ENCODE measurements around the gene ANKRD23.

DNA sequence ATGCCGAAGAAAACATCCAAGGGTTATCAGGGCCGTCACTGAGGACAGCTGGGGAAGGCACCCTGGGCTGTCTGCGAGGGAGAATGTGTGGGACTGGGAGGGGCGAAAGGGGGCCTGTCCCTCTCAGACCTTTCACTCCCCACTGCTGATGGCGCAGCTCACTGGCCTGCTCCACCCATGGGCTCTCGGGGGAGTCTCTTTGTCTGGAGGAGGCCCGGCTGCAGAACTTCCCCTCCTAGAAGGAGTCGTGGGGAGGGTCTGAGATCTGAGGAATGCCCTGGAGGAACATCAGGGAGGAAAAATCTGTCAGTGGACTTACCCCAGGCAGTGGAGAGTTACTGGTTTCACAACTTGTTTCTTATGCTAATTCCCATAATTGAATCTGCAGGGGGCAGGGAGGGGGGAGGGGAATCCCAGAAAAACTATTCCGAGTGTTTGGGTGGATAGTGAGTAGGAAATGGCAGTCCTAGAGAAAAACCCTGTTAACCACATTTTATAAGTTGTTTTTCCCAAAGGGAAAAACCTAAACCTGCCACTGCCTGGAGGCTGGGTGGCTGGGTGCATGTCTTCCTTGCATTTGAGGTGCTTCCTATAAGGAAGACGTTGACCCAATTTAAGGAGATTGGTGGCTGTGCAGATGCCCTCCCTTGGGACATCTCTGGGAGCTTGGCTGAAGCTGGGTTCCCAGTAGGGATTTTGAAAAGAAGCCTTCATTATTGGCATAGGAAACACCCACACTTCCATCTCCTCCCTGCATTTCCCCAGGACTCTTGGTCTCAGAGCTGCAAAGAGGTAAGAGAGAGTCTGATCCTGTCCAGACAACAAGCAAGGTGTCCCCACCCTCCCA lies 37.8 kb upstream of the ANKRD23 start:
- TF ChIP-seq GATA2 (IDR thresholded peaks at IDR 0.05; ENCODE audit: low read depth, low read length), result no peak
- no peak for TF ChIP-seq GATA3 (IDR thresholded peaks at IDR 0.05; ENCODE audit: low read depth, low read length)
